ENCODE results near the gene GDAP1L1.
A peak's percentile ranks its signal among the peaks of the same experiment; 100 is the strongest.

The GDAP1L1 gene

DNA sequence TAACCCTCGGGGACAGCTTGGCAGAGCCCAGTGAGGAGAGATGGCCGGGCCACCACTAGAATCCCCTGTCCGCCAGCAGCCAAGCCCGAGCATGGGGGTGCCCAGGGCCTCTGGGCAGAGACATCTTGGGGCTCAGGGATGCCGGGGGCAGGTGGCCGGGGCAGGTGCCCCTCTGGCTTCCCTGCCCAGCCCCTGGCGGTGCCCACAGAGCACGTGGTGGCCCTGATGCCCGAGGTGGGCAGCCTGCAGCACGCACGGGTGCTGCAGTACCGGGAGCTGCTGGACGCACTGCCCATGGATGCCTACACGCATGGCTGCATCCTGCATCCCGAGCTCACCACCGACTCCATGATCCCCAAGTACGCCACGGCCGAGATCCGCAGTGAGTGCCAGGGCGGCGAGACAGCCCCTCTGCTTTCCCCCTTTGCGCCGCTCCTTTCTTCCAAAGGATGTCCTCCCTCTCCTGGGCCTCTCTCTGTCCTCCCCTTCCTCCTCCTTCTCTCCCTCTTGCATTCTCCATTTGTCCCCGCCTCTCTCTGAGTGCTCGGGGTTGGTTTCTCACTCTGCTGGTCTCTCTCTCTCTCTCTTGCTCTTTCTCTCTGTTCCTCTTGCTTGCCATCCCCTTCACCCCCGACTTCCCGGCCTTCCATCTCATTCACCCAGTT lies 11.2 kb downstream of the GDAP1L1 start:
- Histone ChIP-seq H3K9ac (ENCODE audit: low read length) (no peak overlapping the region), H3K36me3 (ENCODE audit: control insufficient read depth in 1 of 2, insufficient read depth in 2 of 2, low read depth in 1 of 2, low read length in 2 of 2) (no peaks in the 10 kb centered on the region), H4K91ac (ENCODE audit: low read length) (no peak overlapping the region), H2BK15ac (ENCODE audit: low read depth, poor library complexity, severe bottlenecking) (no peak overlapping the region), H3K4me3 (ENCODE audit: insufficient read depth in 1 of 2, low read depth in 1 of 2, low read length in 2 of 2) (no peak overlapping the region), H2BK12ac (ENCODE audit: low read length in 2 of 2) (no peak overlapping the region), H3K4me2 (ENCODE audit: low read length, poor library complexity, severe bottlenecking) (no peak overlapping the region), H2AK5ac (ENCODE audit: low read length, severe bottlenecking) (no peak overlapping the region), H2BK5ac (ENCODE audit: low read depth, low read length, poor library complexity, severe bottlenecking) (no peak overlapping the region), H3K23ac (ENCODE audit: low read length in 2 of 2) (no peak overlapping the region), H3K4me1 (ENCODE audit: control insufficient read depth, insufficient read depth, low read depth, low read length) (peaks cover 2% of the 10 kb centered on the region), H3K27ac (ENCODE audit: low read length, poor library complexity, severe bottlenecking) (no peak overlapping the region), H3K79me1 (replicated peaks; ENCODE audit: low read length, poor library complexity, severe bottlenecking) (no peaks in the 10 kb centered on the region), H4K8ac (ENCODE audit: low read length) (no peak overlapping the region), H2BK120ac (ENCODE audit: low read depth, low read length) (no peak overlapping the region), H3K27me3 (ENCODE audit: control insufficient read depth in 1 of 2, insufficient read depth in 1 of 2, low read length in 2 of 2) (peaks cover 5 to 19% of the 10 kb centered on the region in 2 experiments), H3K14ac (ENCODE audit: low read length in 2 of 2) (no peak overlapping the region), H3K4ac (ENCODE audit: low read depth in 1 of 2, low read length in 2 of 2) (no peak overlapping the region), H3K18ac (ENCODE audit: low read depth in 1 of 2, low read length in 2 of 2) (no peak overlapping the region), H3K9me3 (ENCODE audit: control insufficient read depth, low read length) (no peaks in the 10 kb centered on the region), H2AFZ (ENCODE audit: low read depth, low read length) (no peak overlapping the region)
- DNase-seq: no peak
- WGBS: 86% methylated on average over 28 of the region's 28 CpGs

DNA sequence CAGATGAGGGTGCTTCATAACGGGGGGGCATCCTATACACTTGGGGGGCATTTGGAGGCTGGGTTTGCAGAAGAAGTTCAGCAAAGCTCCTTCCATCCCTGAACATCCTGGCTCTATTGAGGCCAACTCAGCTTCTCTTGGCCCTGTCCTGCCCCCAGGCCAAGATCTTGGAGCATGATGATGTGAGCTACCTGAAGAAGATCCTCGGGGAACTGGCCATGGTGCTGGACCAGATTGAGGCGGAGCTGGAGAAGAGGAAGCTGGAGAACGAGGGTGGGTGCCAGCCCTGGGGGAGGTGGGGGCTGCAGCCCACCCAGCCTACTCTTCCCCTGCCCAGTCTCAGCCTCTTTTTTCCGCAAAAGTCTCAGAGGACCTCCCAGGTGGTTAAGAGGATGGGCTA lies 17.2 kb downstream of the GDAP1L1 start:
- H3K9me3 ChIP-seq (ENCODE audit: control insufficient read depth, low read length): no peaks in the 10 kb centered on the region
- 72% methylated on average over 3 of the region's 5 CpGs for WGBS

DNA sequence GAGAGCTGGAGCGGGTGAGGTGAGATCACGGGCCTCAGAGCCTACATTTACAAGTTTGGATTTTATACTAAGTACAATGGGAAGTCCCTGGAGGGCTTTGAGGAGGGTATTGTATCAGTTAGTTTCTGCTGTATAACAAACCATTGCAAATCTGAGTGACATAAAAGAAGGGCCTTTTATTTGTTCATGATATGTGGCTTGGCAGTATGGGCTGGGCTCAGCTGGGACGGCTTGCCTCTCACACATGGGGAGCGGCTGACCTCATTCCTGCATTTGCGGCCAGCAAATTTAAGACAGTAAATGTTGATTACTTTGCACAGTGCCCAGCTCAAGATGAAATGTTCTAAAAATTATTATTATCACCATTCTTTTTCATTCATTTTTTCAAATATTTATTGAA lies 21.7 kb downstream of the GDAP1L1 start:
- no peak overlapping the region for H2AFZ ChIP-seq (ENCODE audit: low read depth, low read length)
- 89% methylated on average over 5 of the region's 5 CpGs for WGBS

More for the DNA sequence above, 17.2 kb downstream of the GDAP1L1 start:
- Histone ChIP-seq H3K4ac (ENCODE audit: low read depth in 1 of 2, low read length in 2 of 2) (no peak overlapping the region), H3K36me3 (ENCODE audit: control insufficient read depth in 1 of 2, insufficient read depth in 2 of 2, low read depth in 1 of 2, low read length in 2 of 2) (no peaks in the 10 kb centered on the region), H4K8ac (ENCODE audit: low read length) (no peak overlapping the region), H3K27me3 (ENCODE audit: control insufficient read depth in 1 of 2, insufficient read depth in 1 of 2, low read length in 2 of 2) (peaks cover 5 to 26% of the 10 kb centered on the region in 2 experiments), H3K18ac (ENCODE audit: low read depth in 1 of 2, low read length in 2 of 2) (no peak overlapping the region), H2BK12ac (ENCODE audit: low read length in 2 of 2) (no peak overlapping the region), H4K91ac (ENCODE audit: low read length) (no peak overlapping the region), H3K27ac (ENCODE audit: low read length, poor library complexity, severe bottlenecking) (no peak overlapping the region), H2BK15ac (ENCODE audit: low read depth, poor library complexity, severe bottlenecking) (no peak overlapping the region), H2BK5ac (ENCODE audit: low read depth, low read length, poor library complexity, severe bottlenecking) (no peak overlapping the region), H3K9ac (ENCODE audit: low read length) (no peak overlapping the region), H3K23ac (ENCODE audit: low read length in 2 of 2) (no peak overlapping the region), H2BK120ac (ENCODE audit: low read depth, low read length) (no peak overlapping the region), H3K79me1 (replicated peaks; ENCODE audit: low read length, poor library complexity, severe bottlenecking) (no peaks in the 10 kb centered on the region), H3K4me2 (ENCODE audit: low read length, poor library complexity, severe bottlenecking) (no peak overlapping the region), H3K4me3 (ENCODE audit: insufficient read depth in 1 of 2, low read depth in 1 of 2, low read length in 2 of 2) (no peak overlapping the region), H3K14ac (ENCODE audit: low read length in 2 of 2) (no peak overlapping the region), H3K4me1 (ENCODE audit: control insufficient read depth, insufficient read depth, low read depth, low read length) (no peaks in the 10 kb centered on the region), H2AFZ (ENCODE audit: low read depth, low read length) (no peak overlapping the region), H2AK5ac (ENCODE audit: low read length, severe bottlenecking) (no peak overlapping the region)
- no peak for DNase-seq

DNA sequence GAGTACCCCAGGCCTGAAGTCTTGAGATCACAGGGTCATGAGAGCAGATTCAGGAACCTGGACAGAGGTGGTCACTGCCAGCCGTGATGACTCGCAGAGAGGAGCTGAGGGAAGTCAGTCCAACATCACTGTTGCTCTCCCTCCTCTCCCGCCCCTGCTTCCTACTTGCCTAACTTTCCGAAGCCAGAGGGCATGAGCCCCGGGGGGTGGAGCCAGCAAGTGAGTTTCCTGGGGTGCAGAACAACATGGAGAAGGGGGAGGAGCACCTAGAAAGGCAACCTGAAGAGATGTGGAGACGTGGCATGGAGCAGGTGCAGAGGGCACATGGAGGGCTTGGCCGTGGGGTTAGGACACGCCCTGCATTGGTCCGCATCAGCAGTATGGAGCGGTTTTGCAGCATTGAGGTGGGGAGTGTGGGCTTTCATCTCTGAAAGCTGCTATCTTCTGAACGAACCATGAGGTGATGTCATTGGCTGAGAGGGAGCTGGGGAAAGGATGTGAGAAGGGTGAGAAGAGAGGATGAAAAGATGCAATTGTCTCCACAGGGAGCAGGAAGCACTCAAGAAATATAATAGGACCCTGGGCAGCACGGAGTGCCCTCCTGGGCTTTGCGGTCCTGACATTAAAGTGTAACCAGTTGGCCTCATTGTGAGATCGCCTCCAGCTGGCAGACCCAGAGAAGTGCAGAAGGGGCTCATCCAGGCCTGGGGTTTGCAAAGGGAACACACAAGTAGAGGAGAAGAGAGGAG lies 25.0 kb downstream of the GDAP1L1 start:
- Histone ChIP-seq H3K4ac (ENCODE audit: low read depth in 1 of 2, low read length in 2 of 2) (no peak overlapping the region), H4K8ac (ENCODE audit: low read length) (no peak overlapping the region), H2AFZ (ENCODE audit: low read depth, low read length) (no peak overlapping the region), H2BK12ac (ENCODE audit: low read length in 2 of 2) (no peak overlapping the region), H3K9ac (ENCODE audit: low read length) (no peak overlapping the region), H3K14ac (ENCODE audit: low read length in 2 of 2) (peak overlapping the region in 1 of 2 experiments; percentile 62), H3K4me1 (ENCODE audit: control insufficient read depth, insufficient read depth, low read depth, low read length) (peaks cover 1% of the 10 kb centered on the region), H2BK120ac (ENCODE audit: low read depth, low read length) (no peak overlapping the region), H4K91ac (ENCODE audit: low read length) (no peak overlapping the region), H3K9me3 (ENCODE audit: control insufficient read depth, low read length) (no peaks in the 10 kb centered on the region), H3K27ac (ENCODE audit: low read length, poor library complexity, severe bottlenecking) (no peak overlapping the region), H2BK15ac (ENCODE audit: low read depth, poor library complexity, severe bottlenecking) (no peak overlapping the region), H2AK5ac (ENCODE audit: low read length, severe bottlenecking) (no peak overlapping the region), H3K36me3 (ENCODE audit: control insufficient read depth in 1 of 2, insufficient read depth in 2 of 2, low read depth in 1 of 2, low read length in 2 of 2) (no peaks in the 10 kb centered on the region), H3K79me1 (replicated peaks; ENCODE audit: low read length, poor library complexity, severe bottlenecking) (no peaks in the 10 kb centered on the region), H3K4me3 (ENCODE audit: insufficient read depth in 1 of 2, low read depth in 1 of 2, low read length in 2 of 2) (no peak overlapping the region), H3K4me2 (ENCODE audit: low read length, poor library complexity, severe bottlenecking) (no peak overlapping the region), H3K27me3 (ENCODE audit: control insufficient read depth in 1 of 2, insufficient read depth in 1 of 2, low read length in 2 of 2) (peaks cover 0 to 30% of the 10 kb centered on the region in 2 experiments), H2BK5ac (ENCODE audit: low read depth, low read length, poor library complexity, severe bottlenecking) (no peak overlapping the region), H3K18ac (ENCODE audit: low read depth in 1 of 2, low read length in 2 of 2) (no peak overlapping the region), H3K23ac (ENCODE audit: low read length in 2 of 2) (no peak overlapping the region)
- WGBS: 48% methylated on average over 13 of the region's 14 CpGs
- DNase-seq: no peak

More for the DNA sequence above, 21.7 kb downstream of the GDAP1L1 start:
- Histone ChIP-seq H2BK12ac (ENCODE audit: low read length in 2 of 2) (no peak overlapping the region), H3K36me3 (ENCODE audit: control insufficient read depth in 1 of 2, insufficient read depth in 2 of 2, low read depth in 1 of 2, low read length in 2 of 2) (no peaks in the 10 kb centered on the region), H3K4me3 (ENCODE audit: insufficient read depth in 1 of 2, low read depth in 1 of 2, low read length in 2 of 2) (no peak overlapping the region), H3K9ac (ENCODE audit: low read length) (no peak overlapping the region), H3K23ac (ENCODE audit: low read length in 2 of 2) (no peak overlapping the region), H4K8ac (ENCODE audit: low read length) (no peak overlapping the region), H3K14ac (ENCODE audit: low read length in 2 of 2) (no peak overlapping the region), H2BK15ac (ENCODE audit: low read depth, poor library complexity, severe bottlenecking) (no peak overlapping the region), H2BK120ac (ENCODE audit: low read depth, low read length) (no peak overlapping the region), H4K91ac (ENCODE audit: low read length) (no peak overlapping the region), H3K18ac (ENCODE audit: low read depth in 1 of 2, low read length in 2 of 2) (no peak overlapping the region), H3K4me2 (ENCODE audit: low read length, poor library complexity, severe bottlenecking) (no peak overlapping the region), H3K4me1 (ENCODE audit: control insufficient read depth, insufficient read depth, low read depth, low read length) (peaks cover 1% of the 10 kb centered on the region), H3K9me3 (ENCODE audit: control insufficient read depth, low read length) (no peaks in the 10 kb centered on the region), H3K27me3 (ENCODE audit: control insufficient read depth in 1 of 2, insufficient read depth in 1 of 2, low read length in 2 of 2) (peaks cover 0 to 23% of the 10 kb centered on the region in 2 experiments), H2AK5ac (ENCODE audit: low read length, severe bottlenecking) (no peak overlapping the region), H3K27ac (ENCODE audit: low read length, poor library complexity, severe bottlenecking) (no peak overlapping the region), H3K79me1 (replicated peaks; ENCODE audit: low read length, poor library complexity, severe bottlenecking) (no peaks in the 10 kb centered on the region), H3K4ac (ENCODE audit: low read depth in 1 of 2, low read length in 2 of 2) (no peak overlapping the region), H2BK5ac (ENCODE audit: low read depth, low read length, poor library complexity, severe bottlenecking) (no peak overlapping the region)
- no peak for DNase-seq
